Stimulated activated CD4-positive, alpha-beta T cell treated with anti-CD3 and anti-CD28 coated beads, TNF-alpha, amount 100 ng/mL, for 24 hours (primary cell): ENCODE results near the gene DUSP2.

ENCODE experiments used
- DNase-seq, 3 experiments: peaks; one replicate each; pipeline ENCODE4 v3.0.0-alpha.2; 2020; ENCODE audit warnings: low read depth in 3 of 3

DUSP2 gene

GRCh38 chr2:96131813-96132745 lies 13.2 kb downstream of the DUSP2 start:
- no peak for DNase-seq

GRCh38 chr2:96131152-96131812 lies 14.0 kb downstream of the DUSP2 start:
- DNase-seq, result peak in 1 of 3 experiments; percentile 39

GRCh38 chr2:96130483-96130882 lies 14.8 kb downstream of the DUSP2 start:
- DNase-seq, result no peak

- no peak for DNase-seq
These were observed 15.6 kb downstream of the DUSP2 start for GRCh38 chr2:96129528-96130120.

- no peak for DNase-seq
These were observed 16.8 kb downstream of the DUSP2 start for GRCh38 chr2:96128456-96128855.

- DNase-seq, result no peak
These were observed 20.6 kb downstream of the DUSP2 start for GRCh38 chr2:96124406-96125265.

- DNase-seq, result no peak
These were observed 21.3 kb downstream of the DUSP2 start for GRCh38 chr2:96123936-96124335.

GRCh38 chr2:96123290-96123689 lies 21.9 kb downstream of the DUSP2 start:
- DNase-seq, result no peak

- DNase-seq, result no peak
These were observed 22.8 kb downstream of the DUSP2 start for GRCh38 chr2:96122391-96122790.

- no peak for DNase-seq
These were observed 23.8 kb downstream of the DUSP2 start for GRCh38 chr2:96121414-96121813.

- DNase-seq, result no peak
These were observed 24.2 kb downstream of the DUSP2 start for GRCh38 chr2:96120991-96121390.

GRCh38 chr2:96120091-96120720 lies 25.0 kb downstream of the DUSP2 start:
- no peak for DNase-seq

- DNase-seq, result no peak
These were observed 25.9 kb downstream of the DUSP2 start for GRCh38 chr2:96119389-96119751.

- DNase-seq, result no peak
These were observed 26.4 kb downstream of the DUSP2 start for GRCh38 chr2:96118698-96119388.

- no peak for DNase-seq
These were observed 27.3 kb downstream of the DUSP2 start for GRCh38 chr2:96117701-96118588.

GRCh38 chr2:96116879-96117533 lies 28.2 kb downstream of the DUSP2 start:
- DNase-seq, result peak; percentile 10 to 63 (median 28)

- peak; percentile 47 to 84 (median 67) for DNase-seq
These were observed 28.8 kb downstream of the DUSP2 start, which contains the start of gene ADRA2B for GRCh38 chr2:96116424-96116878. TSS of gene ADRA2B (minus strand) at chr2:96116571. CDS start at chr2:96116149, 422 bp downstream.

GRCh38 chr2:96115631-96116423 lies 29.4 kb downstream of the DUSP2 start:
- DNase-seq, result no peak
